Panc1 (cell line): ENCODE results near the gene ABLIM2. TPM values are rescaled to one million over a fixed set of nuclear protein-coding genes. Genes with fewer than 3 reads are reported as not detected.

ENCODE experiments used
- ATAC-seq: fragments of 200-7000 bp; cut with Tn5 transposase; 2 replicates; pipeline ENCODE4 v1.9.1; 2020; ENCODE audit warnings: mild to moderate bottlenecking, moderate library complexity
- BruUV-seq: library from RNA; stranded (reverse); fragments of 400-500 nt; replicated peaks from 2 replicates; lab custom pipeline; 2021; lab: Mats Ljungman, UMichigan
- CTCF ChIA-PET: fragments of 300-600 bp; sonication (Branson Sonifier 250); formaldehyde crosslinking; loops from one replicate; lab custom pipeline; 2022; ENCODE audit warnings: antibody characterized with exemption; lab: Charles Lee
- POLR2A ChIA-PET: fragments of 300-600 bp; sonication (Branson Sonifier 250); formaldehyde crosslinking; loops from one replicate; lab custom pipeline; 2022; ENCODE audit warnings: antibody characterized with exemption; lab: Charles Lee
- DNase-seq: peaks from one replicate; pipeline ENCODE4 v3.0.0-alpha.2; 2010; ENCODE audit warnings: low read depth, low spot score
- H3K27ac ChIP-seq: 2 replicates; pipeline ENCODE4 v1.5.1; 2011; ENCODE audit warnings: mild to moderate bottlenecking, low read length, inconsistent platforms
- H3K27me3 ChIP-seq: fragments of 200-500 bp; sonication (Bioruptor generic); 2 replicates; pipeline ENCODE4 v1.6.0; 2014; ENCODE audit warnings: low read length, inconsistent platforms; ENCODE audit not compliant: control insufficient read depth, insufficient read depth
- H3K36me3 ChIP-seq: fragments of 200-500 bp; sonication (Bioruptor generic); 2 replicates; pipeline ENCODE4 v1.5.1; 2014; ENCODE audit warnings: inconsistent platforms, mild to moderate bottlenecking, low read length, moderate library complexity; ENCODE audit not compliant: control insufficient read depth, insufficient read depth
- H3K4me1 ChIP-seq: 2 replicates; pipeline ENCODE4 v1.5.1; 2011; ENCODE audit warnings: inconsistent platforms, mild to moderate bottlenecking, low read length, moderate library complexity; ENCODE audit not compliant: control insufficient read depth, insufficient read depth
- H3K4me3 ChIP-seq, 2 experiments: 2 replicates each; pipeline ENCODE4 v1.5.1; 2011 to 2012; ENCODE audit warnings: low read depth in 2 of 2, low read length in 2 of 2, mild to moderate bottlenecking in 2 of 2, inconsistent platforms in 1 of 2, moderate library complexity in 1 of 2
- H3K9me3 ChIP-seq: fragments of 200-500 bp; sonication (Bioruptor generic); 2 replicates; pipeline ENCODE4 v1.5.1; 2014; ENCODE audit warnings: low read depth, mild to moderate bottlenecking, inconsistent platforms, low read length, moderate library complexity; ENCODE audit not compliant: control insufficient read depth, insufficient read depth
- POLR2AphosphoS5 ChIP-seq: IDR thresholded peaks from 2 replicates; pipeline ENCODE4 v1.6.1; 2012; ENCODE audit warnings: mild to moderate bottlenecking, low read depth, low read length, moderate library complexity
- SIN3A ChIP-seq: IDR thresholded peaks from 2 replicates; pipeline ENCODE4 v1.6.1; 2012; ENCODE audit warnings: low read depth, mild to moderate bottlenecking, low read length, moderate library complexity, borderline replicate concordance; ENCODE audit not compliant: insufficient read depth
- TCF7L2 ChIP-seq: IDR thresholded peaks from 2 replicates; pipeline ENCODE4 v1.6.1; 2011; ENCODE audit warnings: mild to moderate bottlenecking, low read depth, low read length, inconsistent platforms
- in situ Hi-C: cut with HindIII; loops from 2 replicates; pipeline ENCODE4 v1.10.0; 2016; ENCODE audit warnings: low sequenced_read_pairs, low pct_unique_long_range_greater_than_20kb
- intact Hi-C: fragments of 100-400 bp; cut with micrococcal nuclease; formaldehyde crosslinking; loops from one replicate; pipeline ENCODE4 v1.10.0; 2022; ENCODE audit not compliant: unreplicated experiment
- total RNA-seq: library from RNA; stranded (reverse); gene quantifications from one replicate; pipeline ENCODE4 v1.2.1, GENCODE V29; 2021; ENCODE audit not compliant: unreplicated experiment
- TF ChIP-seq, protein P1 (sequence below), 2 experiments: IDR thresholded peaks; 2 replicates each; pipeline ENCODE4 v1.6.1; 2011 to 2012; ENCODE audit warnings: low read depth in 2 of 2, control low read depth in 1 of 2, low read length in 1 of 2, mild to moderate bottlenecking in 1 of 2, moderate library complexity in 1 of 2; ENCODE audit not compliant: insufficient read depth in 1 of 2
- TF ChIP-seq, protein P2 (sequence below): fragments of 450-650 bp; IDR thresholded peaks from 2 replicates; pipeline ENCODE4 v1.5.1; 2017; ENCODE audit warnings: mild to moderate bottlenecking

The ABLIM2 gene
- total RNA-seq, 1 experiment from 2014 or later: 0.64 TPM

DNA sequence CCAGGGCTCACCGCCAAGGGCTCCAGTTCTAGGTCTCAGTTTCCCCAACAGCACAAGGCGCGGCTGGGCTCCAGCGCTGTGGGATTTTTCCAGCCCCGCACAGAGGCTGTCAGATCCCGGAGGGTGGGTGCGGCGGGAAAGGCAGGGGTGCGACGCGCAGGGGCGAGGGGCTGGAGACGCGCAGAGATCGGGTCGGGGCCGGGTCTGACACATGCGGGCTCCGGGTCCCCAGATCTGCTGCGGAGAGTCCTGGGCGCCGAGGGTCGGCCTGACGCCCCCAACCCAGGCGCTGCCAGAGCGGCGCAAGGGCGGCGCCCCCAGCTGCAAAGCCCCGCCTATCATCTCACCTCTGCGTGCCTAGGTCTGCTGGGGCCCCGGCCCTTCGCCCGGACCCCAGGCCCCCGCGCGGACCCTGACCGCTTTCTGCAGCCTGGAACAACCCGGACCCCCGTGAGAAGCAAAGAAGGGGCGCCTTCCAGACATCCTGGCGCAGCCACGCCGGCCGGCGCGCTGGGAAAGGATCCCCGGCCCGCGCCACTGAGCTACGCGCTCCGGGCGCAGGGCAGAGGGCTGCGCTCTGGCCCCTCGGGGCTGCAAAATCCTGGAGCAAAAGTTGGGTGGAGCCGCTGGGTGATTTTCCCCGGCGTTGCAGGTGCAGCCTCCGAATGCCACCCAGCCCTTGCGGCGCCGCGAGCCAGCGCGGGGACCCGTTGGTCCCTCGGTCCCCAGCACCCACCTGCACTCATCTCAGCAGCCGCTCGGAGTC, 486 bp downstream of the ABLIM2 start:
- no peaks in the 10 kb centered on the region for H3K9me3 ChIP-seq
- intact Hi-C loops: no loop called here
- DNase-seq (no peak), ATAC-seq (peak; percentile 10)
- ChIA-PET CTCF (no interaction called here), POLR2A (no interaction called here)
- H3K27ac ChIP-seq: no peak overlapping the region
- no peaks in the 10 kb centered on the region for H3K36me3 ChIP-seq
- H3K4me1 ChIP-seq: peaks cover 3% of the 10 kb centered on the region; the same call in 1 of the 2 replicates
- no TSS peak for BruUV-seq
- H3K27me3 ChIP-seq: no peaks in the 10 kb centered on the region
- TF ChIP-seq TCF7L2: no peak
- peak overlapping the region; percentile 59 to 64 for H3K4me3 ChIP-seq
- in situ Hi-C loops: no loop called here

DNA sequence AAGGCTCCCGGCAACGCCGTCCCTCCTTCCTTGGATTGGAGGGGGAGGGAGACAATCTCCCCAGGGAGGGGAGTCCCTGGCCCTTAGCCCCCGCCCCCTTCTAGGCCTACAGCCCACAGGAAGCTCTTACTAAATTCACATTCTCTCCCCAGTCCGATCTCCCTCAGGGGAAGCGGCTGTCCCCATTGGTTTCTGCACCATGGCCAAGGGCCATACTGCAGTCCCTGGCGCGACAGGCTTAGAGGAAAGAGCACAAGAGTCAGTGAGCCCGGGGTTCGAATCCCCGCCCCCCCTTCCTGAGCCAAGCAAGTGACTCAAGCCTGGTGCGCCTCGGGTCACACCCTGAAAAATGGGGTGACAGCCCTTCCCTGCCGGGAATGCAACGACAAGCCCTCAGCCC, 1.1 kb downstream of the ABLIM2 start:
- H3K36me3 ChIP-seq: no peaks in the 10 kb centered on the region
- no peak overlapping the region for H3K27ac ChIP-seq
- intact Hi-C loops (no loop called here), in situ Hi-C loops (no loop called here)
- POLR2A ChIA-PET: no interaction called here
- no peak for ATAC-seq
- CTCF ChIA-PET: no interaction called here
- H3K4me3 ChIP-seq: peak overlapping the region in 1 of 2 experiments; percentile 64; a peak in 1 of 4 replicates
- no peaks in the 10 kb centered on the region for H3K9me3 ChIP-seq
- DNase-seq: no peak
- no TSS peak for BruUV-seq
- H3K4me1 ChIP-seq: peaks cover 3% of the 10 kb centered on the region; the same call in 1 of the 2 replicates
- H3K27me3 ChIP-seq: no peaks in the 10 kb centered on the region
- TF ChIP-seq TCF7L2: no peak
- TF ChIP-seq POLR2AphosphoS5: no peak
- TF ChIP-seq, protein P1, sequence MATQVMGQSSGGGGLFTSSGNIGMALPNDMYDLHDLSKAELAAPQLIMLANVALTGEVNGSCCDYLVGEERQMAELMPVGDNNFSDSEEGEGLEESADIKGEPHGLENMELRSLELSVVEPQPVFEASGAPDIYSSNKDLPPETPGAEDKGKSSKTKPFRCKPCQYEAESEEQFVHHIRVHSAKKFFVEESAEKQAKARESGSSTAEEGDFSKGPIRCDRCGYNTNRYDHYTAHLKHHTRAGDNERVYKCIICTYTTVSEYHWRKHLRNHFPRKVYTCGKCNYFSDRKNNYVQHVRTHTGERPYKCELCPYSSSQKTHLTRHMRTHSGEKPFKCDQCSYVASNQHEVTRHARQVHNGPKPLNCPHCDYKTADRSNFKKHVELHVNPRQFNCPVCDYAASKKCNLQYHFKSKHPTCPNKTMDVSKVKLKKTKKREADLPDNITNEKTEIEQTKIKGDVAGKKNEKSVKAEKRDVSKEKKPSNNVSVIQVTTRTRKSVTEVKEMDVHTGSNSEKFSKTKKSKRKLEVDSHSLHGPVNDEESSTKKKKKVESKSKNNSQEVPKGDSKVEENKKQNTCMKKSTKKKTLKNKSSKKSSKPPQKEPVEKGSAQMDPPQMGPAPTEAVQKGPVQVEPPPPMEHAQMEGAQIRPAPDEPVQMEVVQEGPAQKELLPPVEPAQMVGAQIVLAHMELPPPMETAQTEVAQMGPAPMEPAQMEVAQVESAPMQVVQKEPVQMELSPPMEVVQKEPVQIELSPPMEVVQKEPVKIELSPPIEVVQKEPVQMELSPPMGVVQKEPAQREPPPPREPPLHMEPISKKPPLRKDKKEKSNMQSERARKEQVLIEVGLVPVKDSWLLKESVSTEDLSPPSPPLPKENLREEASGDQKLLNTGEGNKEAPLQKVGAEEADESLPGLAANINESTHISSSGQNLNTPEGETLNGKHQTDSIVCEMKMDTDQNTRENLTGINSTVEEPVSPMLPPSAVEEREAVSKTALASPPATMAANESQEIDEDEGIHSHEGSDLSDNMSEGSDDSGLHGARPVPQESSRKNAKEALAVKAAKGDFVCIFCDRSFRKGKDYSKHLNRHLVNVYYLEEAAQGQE (IDR thresholded peaks at IDR 0.05; ENCODE audit: insufficient read depth in 1 of 2, low read depth in 2 of 2, low read length in 1 of 2): no peak
- TF ChIP-seq SIN3A: no peak
- TF ChIP-seq, protein P2, sequence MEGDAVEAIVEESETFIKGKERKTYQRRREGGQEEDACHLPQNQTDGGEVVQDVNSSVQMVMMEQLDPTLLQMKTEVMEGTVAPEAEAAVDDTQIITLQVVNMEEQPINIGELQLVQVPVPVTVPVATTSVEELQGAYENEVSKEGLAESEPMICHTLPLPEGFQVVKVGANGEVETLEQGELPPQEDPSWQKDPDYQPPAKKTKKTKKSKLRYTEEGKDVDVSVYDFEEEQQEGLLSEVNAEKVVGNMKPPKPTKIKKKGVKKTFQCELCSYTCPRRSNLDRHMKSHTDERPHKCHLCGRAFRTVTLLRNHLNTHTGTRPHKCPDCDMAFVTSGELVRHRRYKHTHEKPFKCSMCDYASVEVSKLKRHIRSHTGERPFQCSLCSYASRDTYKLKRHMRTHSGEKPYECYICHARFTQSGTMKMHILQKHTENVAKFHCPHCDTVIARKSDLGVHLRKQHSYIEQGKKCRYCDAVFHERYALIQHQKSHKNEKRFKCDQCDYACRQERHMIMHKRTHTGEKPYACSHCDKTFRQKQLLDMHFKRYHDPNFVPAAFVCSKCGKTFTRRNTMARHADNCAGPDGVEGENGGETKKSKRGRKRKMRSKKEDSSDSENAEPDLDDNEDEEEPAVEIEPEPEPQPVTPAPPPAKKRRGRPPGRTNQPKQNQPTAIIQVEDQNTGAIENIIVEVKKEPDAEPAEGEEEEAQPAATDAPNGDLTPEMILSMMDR: no peak

GRCh38 chr4:8156617-8157016, 2.0 kb downstream of the ABLIM2 start:
- CTCF ChIA-PET: no interaction called here
- Histone ChIP-seq H3K9me3 (no peaks in the 10 kb centered on the region), H3K27me3 (no peaks in the 10 kb centered on the region), H3K27ac (no peak overlapping the region), H3K4me1 (peaks cover 3% of the 10 kb centered on the region; the same call in 1 of the 2 replicates), H3K36me3 (no peaks in the 10 kb centered on the region), H3K4me3 (no peak overlapping the region)
- intact Hi-C loops: no loop called here
- POLR2A ChIA-PET: no interaction called here
- no TSS peak for BruUV-seq
- ATAC-seq (no peak), DNase-seq (no peak)
- in situ Hi-C loops: no loop called here
- TF ChIP-seq POLR2AphosphoS5 (no peak), TCF7L2 (no peak), SIN3A (no peak)
- TF ChIP-seq, protein P2: no peak
- TF ChIP-seq, protein P1 (IDR thresholded peaks at IDR 0.05; ENCODE audit: insufficient read depth in 1 of 2, low read depth in 2 of 2, low read length in 1 of 2): no peak
